Eye (tissue), 1 donor: ENCODE measurements around the gene ANKMY2.
"Not testable (repeated sequence)": the region's sequence is repeated elsewhere in the genome, so short reads cannot be mapped to it uniquely, and the experiment has no call there.

ENCODE experiments used
- DNase-seq: peaks from one replicate; pipeline ENCODE4 v3.0.0-alpha.2; 2015

ANKMY2 gene

GRCh38 chr7:16645593-16646471, at the start of gene ANKMY2, which contains the start of gene BZW2:
Gene ANKMY2, minus strand, starts transcription at chr7:16645754. Its CDS starts 181 bp downstream, at chr7:16645573.
Gene BZW2, plus strand, starts transcription at chr7:16646181. Its CDS starts 19,263 bp downstream, at chr7:16665444.
- peak; percentile 97 for DNase-seq

GRCh38 chr7:16694806-16695205, 49.3 kb upstream of the ANKMY2 start:
- DNase-seq, result no peak

GRCh38 chr7:16693601-16694318, 48.2 kb upstream of the ANKMY2 start:
- DNase-seq, result no peak

- no peak for DNase-seq
Observed at GRCh38 chr7:16691241-16691640, 45.7 kb upstream of the ANKMY2 start.

- DNase-seq, result no peak
Observed at GRCh38 chr7:16688249-16688648, 42.7 kb upstream of the ANKMY2 start.

- DNase-seq, result no peak
Observed at GRCh38 chr7:16685535-16685934, 40.0 kb upstream of the ANKMY2 start.

GRCh38 chr7:16684935-16685334, 39.4 kb upstream of the ANKMY2 start:
- DNase-seq, result peak; percentile 9

GRCh38 chr7:16678645-16679566, 33.4 kb upstream of the ANKMY2 start:
- not testable (repeated sequence) for DNase-seq

- DNase-seq, result no peak
Observed at GRCh38 chr7:16677978-16678494, 32.5 kb upstream of the ANKMY2 start.

GRCh38 chr7:16675277-16675676, 29.7 kb upstream of the ANKMY2 start:
- DNase-seq, result no peak

- no peak for DNase-seq
Observed at GRCh38 chr7:16671811-16672210, 26.3 kb upstream of the ANKMY2 start.

- DNase-seq, result no peak
Observed at GRCh38 chr7:16670731-16671344, 25.3 kb upstream of the ANKMY2 start.

- DNase-seq, result no peak
Observed at GRCh38 chr7:16670021-16670420, 24.5 kb upstream of the ANKMY2 start.

GRCh38 chr7:16669581-16669980, 24.0 kb upstream of the ANKMY2 start:
- no peak for DNase-seq

- DNase-seq, result no peak
Observed at GRCh38 chr7:16668978-16669377, 23.4 kb upstream of the ANKMY2 start.

- peak; percentile 18 for DNase-seq
Observed at GRCh38 chr7:16668049-16668858, 22.7 kb upstream of the ANKMY2 start.

- DNase-seq, result no peak
Observed at GRCh38 chr7:16667355-16667754, 21.8 kb upstream of the ANKMY2 start.

- no peak for DNase-seq
Observed at GRCh38 chr7:16661924-16662323, 16.4 kb upstream of the ANKMY2 start.

- no peak for DNase-seq
Observed at GRCh38 chr7:16660702-16661464, 15.3 kb upstream of the ANKMY2 start.

GRCh38 chr7:16659854-16660497, 14.4 kb upstream of the ANKMY2 start:
- DNase-seq, result not testable (repeated sequence)
